Inflammatory macrophage (primary cell): ENCODE measurements around the gene MRPS14.

Source experiments
- DNase-seq, 2 donors: peaks; one replicate each; pipeline ENCODE4 v3.0.0-alpha.2; 2020 to 2022

Gene MRPS14

DNA sequence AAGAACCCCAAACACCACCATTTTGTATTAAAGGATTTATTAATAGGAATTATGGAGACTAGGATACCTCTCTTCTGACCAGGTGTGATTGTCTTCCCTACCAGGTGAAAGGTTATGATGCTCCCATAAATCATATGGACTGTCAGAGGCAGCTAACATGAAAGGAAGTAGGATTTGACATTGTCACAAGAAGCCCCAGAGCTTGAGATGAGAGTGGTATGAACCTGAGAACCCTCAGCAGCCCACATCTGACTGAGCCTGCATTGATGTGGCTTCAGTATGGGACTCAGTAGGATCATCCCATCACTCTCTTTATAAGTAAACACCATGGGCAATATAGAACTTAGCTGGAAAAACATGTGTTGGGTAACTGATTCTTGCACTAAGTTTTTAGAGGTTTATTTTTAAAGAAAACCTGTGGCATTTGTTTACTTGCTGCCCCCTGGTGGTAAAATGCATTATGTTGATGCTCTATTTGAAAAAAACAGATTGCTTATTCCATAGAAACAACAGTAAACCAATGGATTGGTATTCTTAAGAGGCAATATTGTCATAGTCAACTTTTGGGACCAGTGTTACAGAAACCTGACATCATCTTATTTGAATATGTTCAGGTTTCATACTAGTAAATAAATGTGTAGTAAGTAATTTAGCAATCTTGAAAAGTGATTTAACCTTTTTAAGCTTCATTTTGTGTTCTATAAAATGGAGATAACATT, 40.1 kb downstream of the MRPS14 start:
- DNase-seq = peak; percentile 66 to 74

DNA sequence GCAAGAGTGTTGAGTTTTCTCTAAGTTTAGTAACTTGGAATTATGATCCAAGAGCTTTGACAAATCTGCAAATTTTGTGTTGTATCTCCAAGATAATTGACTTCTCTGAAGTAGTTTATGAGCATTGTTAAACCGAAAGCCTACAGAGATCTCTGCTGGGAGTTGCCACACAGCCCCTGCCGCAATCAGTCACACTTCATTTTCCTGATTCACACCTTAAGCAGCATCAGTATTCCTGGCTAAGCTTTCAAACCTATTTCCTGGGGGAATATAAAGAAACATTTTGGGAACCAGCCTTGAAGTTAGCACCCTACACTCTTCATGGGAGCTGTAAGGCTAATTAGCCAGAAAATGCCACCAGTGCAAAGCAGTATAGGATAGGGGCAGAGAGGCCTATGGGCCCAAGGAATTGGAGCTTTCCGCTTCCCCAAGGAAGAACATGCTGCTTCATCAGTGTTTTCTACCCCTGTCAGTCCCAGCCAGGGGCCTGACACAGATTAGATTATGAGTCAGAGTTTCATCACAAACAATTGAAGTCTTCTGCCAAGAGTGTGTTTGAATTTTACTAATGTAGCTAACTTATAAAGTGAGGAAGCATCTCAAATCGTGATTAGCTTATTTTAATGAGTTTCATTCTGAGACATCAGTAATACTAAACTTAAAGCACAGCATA, 46.7 kb downstream of the MRPS14 start:
- no peak for DNase-seq

DNA sequence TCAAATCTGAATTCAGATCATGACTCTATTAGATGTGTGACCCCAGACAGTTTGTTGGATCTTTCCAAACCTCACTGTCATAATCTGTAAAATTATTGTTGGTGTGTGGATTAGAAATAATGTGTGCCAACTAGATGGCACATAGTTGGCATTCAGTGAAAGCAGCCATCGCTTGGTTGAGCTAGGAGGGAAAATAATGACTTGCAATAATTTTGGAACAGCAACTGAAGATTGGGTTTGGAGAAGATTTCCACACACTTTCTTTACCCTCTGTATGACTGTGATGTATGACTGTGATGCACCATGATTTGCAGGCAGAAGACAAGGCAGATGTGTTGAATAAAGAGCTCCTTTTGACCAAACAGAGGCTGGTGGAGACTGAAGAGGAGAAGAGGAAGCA, 47.5 kb downstream of the MRPS14 start:
- no peak for DNase-seq

DNA sequence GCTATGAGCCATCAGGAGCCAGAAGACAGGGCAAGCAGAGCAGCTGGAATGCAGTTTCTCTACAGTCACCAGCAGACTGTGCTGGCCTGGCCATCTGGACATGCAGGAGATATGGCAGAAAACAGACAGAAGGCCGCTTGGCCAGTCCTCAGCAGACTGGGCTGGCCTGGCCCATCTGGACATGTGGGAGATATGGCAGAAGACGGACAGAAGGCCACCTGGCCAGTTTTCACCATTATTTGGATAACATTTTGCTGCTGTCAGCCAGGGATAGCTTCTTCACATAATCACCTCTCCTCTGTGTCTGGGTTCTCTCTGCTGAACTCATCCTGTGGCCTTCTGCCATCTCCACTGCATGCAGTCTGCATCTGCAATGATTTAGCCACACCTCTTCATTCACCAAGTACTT, 48.5 kb downstream of the MRPS14 start:
- DNase-seq = no peak

DNA sequence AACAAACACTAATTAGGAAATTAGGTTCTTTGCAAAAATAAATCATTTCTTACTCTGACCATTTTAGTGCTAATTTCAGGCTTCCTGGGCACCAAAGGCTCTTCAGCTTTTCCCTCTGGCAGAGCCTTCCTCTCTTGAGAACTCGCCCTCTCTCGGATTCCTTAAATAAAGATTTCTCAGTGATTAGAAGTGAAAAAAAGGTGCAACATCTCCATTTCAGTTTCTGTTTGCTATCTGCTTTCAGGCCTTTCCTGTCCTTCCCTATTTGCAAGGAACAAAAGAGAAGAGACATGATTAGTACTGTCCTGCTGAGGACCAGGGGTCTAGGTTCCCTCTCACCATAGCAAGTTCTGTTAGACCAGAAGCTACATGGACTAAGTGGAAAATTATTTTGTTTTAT, 51.3 kb downstream of the MRPS14 start:
- peak in 1 of 2 donors; percentile 11 for DNase-seq

DNA sequence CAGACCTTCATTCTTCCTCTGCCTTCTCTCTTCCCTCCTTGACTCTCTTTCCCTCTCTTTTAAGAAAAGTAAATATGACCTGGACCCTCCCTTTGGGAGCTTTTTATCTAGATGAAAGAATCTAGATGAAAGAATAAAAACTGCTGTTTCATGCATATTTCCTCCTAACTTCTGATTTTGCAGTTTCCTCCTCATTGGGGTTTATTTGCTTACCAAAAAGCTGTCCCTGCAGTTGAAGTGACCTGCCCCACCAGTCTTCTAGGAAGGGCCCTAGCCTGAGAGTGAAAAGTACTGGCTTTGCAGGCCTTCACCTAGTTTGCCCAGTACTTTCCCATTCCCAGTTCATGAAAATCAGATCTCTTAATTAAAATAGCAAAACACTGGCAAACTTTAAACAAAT, 51.8 kb downstream of the MRPS14 start:
- no peak for DNase-seq

DNA sequence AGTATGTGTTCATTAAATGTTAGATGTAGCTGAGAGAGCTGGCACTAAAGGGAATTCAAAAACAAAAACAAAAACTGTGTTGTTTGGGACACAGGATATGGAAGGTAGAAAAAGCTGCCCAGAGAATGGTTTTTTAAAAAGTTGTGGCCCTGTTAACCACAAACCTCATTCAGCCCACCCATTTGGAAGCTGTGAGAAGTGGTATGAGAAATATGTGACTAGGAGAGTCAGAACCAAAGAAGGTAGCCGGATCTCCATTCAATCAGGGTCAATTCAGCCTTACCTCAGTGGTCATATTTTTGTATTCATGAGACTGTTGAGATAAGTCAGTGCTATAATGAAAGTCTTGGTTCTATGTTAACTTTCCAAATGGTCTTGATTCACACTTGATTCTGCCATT, 53.2 kb downstream of the MRPS14 start:
- no peak for DNase-seq

DNA sequence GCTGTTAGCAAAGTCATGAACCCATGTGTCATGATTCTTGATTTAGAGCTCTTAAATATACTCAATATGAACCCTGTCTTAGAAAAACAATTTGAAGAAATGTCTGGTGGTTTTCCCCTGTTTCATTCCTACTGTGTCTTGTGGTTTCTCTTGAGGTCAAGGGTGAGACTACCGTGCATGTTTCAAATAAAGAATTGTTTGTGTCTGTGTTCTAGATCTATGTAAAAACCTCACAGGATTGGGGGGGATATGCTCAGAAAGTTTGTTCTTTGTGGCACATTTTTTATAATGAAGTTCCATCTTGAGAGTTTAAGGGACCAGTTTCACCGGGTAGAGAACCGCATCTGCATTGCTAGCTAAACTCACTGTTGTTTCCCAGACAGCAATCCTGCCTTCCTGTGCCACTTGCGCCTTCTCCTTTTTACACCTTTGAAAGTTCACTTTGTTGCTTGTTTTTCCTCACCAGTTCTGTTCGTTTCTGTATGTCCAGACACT, 54.4 kb downstream of the MRPS14 start:
- DNase-seq = peak; percentile 52 to 66

DNA sequence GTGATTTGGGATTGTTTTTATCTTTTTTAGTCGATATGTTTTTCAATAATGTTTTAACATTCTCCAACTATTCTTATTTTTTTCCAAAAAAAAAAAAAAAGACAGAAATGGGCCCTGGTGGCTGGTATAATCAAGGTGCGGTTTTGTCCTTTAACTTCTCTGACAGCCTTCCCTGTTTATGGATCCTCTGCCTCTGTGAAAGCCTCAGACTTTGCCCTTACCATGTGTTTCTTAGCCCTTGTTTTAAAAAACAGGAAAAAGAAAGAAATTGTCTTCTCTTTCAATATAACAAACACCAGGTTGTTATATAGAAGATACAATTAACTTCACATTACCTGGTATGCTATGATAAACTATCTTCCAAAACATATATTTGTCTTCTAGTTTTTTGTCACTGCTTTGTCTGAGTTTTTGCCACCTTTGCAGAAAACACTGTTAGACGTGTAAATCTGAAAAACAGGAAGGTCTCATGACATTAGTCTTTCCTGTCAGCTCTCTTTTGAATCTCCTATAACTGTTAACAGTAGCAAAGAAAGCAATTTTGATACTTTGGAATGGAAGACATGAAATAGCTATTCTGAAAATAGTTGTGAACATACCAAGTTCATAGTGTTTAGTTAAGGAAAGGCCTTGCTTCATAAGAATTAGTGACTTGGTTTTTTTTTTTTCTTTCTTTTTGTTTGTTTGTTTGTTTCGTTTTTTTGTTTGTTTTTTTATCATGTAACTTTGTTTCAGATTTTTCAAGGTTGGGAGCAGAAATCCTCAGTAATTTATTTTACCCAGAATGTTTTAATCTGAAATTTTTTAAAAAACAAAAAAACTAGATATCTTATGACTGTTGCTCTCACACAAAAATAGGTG, 55.1 kb downstream of the MRPS14 start:
- DNase-seq = peak; percentile 34 to 51

DNA sequence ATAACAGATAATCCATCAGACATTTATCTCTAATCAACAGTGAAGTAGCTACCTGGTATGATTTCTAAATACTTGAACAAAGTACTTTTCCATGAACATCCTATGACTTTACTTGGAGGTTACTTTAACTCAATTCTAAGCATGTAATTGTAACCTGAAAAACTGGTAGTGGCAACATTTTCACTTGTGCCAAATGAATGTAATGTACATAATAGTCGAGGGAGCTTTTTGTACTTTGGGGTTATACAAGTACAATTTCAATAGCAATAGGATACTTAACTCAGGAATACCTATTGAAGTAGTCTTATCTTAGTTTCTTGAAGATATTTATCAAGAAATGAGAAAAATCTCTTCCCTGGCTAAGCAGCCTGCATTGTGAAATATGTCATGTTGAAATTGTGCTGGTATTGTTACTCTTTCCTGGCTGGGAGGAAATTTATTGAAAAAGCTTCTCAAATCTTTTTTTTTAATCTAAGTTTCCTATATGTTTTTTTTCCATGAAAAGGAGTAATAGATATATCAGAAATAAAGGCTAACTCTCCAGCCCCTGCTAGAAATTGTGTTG, 57.1 kb downstream of the MRPS14 start:
- peak; percentile 42 to 58 for DNase-seq

DNA sequence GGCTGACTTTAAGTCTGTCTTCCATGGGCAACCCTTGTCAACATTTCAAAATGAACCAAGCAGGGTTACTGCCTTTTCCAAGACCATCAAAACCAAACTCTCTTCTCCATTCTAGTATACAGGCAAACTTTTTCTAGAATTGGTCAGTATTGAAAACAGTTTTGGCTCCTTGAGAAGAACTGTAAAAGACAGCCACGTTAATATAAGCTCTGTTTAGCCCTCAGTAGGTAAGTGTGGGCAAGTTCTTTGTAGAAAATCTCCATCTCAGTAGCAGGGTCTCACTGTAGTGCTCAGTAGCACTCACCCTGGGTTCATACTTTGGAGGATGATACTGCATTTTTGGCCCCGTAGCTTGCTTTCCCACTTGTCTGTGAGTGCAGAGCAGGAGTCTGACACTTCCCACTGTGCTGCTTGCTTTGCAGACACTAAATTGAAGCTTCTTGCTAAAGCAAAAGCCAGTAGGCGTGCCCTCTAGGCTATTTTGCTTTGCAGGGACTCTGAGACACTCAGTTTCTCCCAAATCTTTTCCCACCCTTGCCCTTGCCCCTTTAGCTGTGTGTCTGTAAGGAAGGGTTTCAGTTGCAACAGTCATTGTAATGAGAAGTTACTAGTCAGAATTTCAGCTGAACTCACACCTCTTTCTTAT, 57.7 kb downstream of the MRPS14 start:
- peak; percentile 65 to 80 for DNase-seq

DNA sequence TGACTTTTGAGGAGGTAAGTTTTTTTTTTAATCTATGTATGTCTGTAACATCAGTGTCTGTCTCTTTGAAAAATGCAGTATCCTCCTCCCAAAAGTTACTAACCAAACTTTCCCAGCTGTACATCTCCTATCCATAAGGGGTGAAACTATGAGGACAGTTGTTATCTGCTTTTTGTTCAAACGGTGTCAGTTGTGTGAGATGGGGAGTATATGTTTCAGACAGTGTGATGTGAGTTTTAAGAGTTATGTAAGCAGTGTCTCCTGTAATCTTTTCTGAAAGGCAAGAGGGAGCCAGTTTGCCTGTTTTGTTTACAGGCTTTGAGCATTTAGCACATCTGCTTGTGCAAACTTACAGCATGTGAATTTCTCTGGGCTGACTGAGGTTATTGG, 58.3 kb downstream of the MRPS14 start:
- DNase-seq = peak; percentile 54 to 58

DNA sequence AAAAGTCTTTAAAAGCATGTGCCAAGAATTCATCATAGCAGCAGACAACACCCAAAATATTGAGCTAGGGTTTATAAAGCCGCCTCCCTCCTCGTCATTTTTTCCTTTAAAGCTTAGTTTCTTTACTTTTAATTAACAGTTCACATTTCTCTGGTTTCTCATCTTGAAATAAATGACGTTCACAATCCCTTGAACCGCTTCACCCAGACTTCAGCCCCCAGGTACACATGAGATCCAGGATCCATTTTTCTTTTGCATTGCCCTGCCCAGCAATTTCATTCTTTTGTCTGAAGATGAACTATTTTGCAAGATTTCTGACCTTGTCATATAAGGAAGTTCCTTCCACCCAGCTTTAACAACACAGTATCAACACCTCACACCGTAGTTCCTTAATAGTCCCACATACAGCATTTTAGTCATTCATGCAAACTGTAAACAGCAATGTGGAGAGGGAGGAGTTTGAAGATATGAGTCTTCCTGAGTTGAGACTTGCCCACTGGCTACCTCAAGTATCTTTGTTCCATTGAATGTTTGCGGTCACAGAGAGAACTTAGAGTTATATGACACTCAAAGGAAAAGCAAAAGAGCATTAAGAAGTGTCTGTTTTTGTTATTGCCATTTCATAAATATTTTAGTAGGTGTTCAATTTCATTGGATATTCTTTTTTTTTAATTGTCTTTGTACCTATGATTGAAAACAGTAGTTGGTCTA, 58.8 kb downstream of the MRPS14 start:
- DNase-seq = peak; percentile 86 to 93

DNA sequence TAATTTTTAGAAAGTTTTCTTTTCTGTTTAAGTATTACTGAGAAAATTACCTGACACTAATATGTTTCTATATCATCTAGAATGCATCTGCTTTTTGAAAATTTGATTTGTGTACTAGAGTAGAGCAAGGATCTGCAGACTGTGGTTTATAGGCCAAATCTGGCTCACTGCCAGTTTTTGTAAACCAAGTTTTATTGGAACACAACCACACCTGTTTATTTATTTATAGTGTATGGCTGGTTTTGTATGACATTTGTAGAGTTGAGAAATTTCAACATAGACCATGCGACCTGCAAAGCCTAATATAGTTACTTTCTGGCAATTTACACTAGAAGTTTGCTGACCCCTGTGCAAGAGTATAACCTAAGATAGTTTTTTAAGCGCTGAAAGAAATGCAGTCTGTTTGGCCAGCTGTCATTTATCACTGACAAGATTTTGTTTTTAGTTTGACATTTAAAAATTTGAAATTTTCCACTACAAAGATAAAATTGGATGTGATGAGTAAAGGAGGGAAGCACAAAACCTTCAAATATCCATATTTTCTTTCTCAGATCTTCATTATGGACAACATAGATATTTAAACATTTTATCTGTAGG, 59.6 kb downstream of the MRPS14 start:
- no peak for DNase-seq
